Hepatocyte (in vitro differentiated cells): ENCODE results near the gene CATSPER1. TPM values are rescaled to one million over a fixed set of nuclear protein-coding genes. Genes with fewer than 3 reads are reported as not detected.

Source experiments
- DNase-seq: peaks from one replicate; pipeline ENCODE4 v3.0.0-alpha.2; 2016; ENCODE audit warnings: low spot score
- H2AFZ ChIP-seq: fragments of 200-600 bp; sonication (generic); 2 replicates; pipeline ENCODE4 v1.6.0; 2016; ENCODE audit warnings: antibody characterized with exemption, mild to moderate bottlenecking
- H3K27ac ChIP-seq: fragments of 200-600 bp; sonication (generic); 2 replicates; pipeline ENCODE4 v1.5.1; 2016; ENCODE audit warnings: mild to moderate bottlenecking
- H3K27me3 ChIP-seq: fragments of 200-600 bp; sonication (generic); 2 replicates; pipeline ENCODE4 v1.6.1; 2016
- H3K36me3 ChIP-seq: fragments of 200-600 bp; sonication (generic); replicated peaks from 2 replicates; pipeline ENCODE4 v1.5.1; 2016; ENCODE audit warnings: low read depth; ENCODE audit not compliant: insufficient read depth
- H3K4me1 ChIP-seq: fragments of 200-600 bp; sonication (generic); 2 replicates; pipeline ENCODE4 v1.5.1; 2016; ENCODE audit warnings: mild to moderate bottlenecking, moderate library complexity; ENCODE audit not compliant: insufficient read depth
- H3K4me2 ChIP-seq: fragments of 200-600 bp; sonication (generic); 2 replicates; pipeline ENCODE4 v1.6.0; 2016
- H3K4me3 ChIP-seq: fragments of 200-600 bp; sonication (generic); 2 replicates; pipeline ENCODE4 v1.5.1; 2016; ENCODE audit warnings: mild to moderate bottlenecking
- H3K79me2 ChIP-seq: fragments of 200-600 bp; sonication (generic); 2 replicates; pipeline ENCODE4 v1.6.0; 2017; ENCODE audit warnings: mild to moderate bottlenecking
- H3K9me2 ChIP-seq: fragments of 200-600 bp; sonication (generic); replicated peaks from 2 replicates; pipeline ENCODE4 v1.6.0; 2017; ENCODE audit warnings: mild to moderate bottlenecking; ENCODE audit not compliant: insufficient read depth
- H3K9me3 ChIP-seq: fragments of 200-600 bp; sonication (generic); 2 replicates; pipeline ENCODE4 v1.5.1; 2016; ENCODE audit warnings: low read depth, mild to moderate bottlenecking
- H4K20me1 ChIP-seq: fragments of 200-600 bp; sonication (generic); 2 replicates; pipeline ENCODE4 v1.6.0; 2016; ENCODE audit warnings: mild to moderate bottlenecking; ENCODE audit not compliant: insufficient read depth, poor library complexity, severe bottlenecking
- CTCF ChIP-seq: fragments of 200-600 bp; sonication (generic); IDR thresholded peaks from 2 replicates; pipeline ENCODE4 v1.5.1; 2016; ENCODE audit warnings: antibody characterized with exemption, mild to moderate bottlenecking; ENCODE audit not compliant: poor library complexity
- EZH2 ChIP-seq: fragments of 200-600 bp; sonication (generic); IDR thresholded peaks from 2 replicates; pipeline ENCODE4 v1.6.1; 2016; ENCODE audit warnings: antibody characterized with exemption, mild to moderate bottlenecking, borderline replicate concordance
- EZH2phosphoT487 ChIP-seq: fragments of 200-600 bp; sonication (generic); IDR thresholded peaks from one replicate; pipeline ENCODE4 v1.6.1; 2018; ENCODE audit warnings: antibody characterized with exemption, mild to moderate bottlenecking, low read depth, moderate library complexity; ENCODE audit not compliant: unreplicated experiment, severe bottlenecking
- WGBS: methylation state at CpG from one replicate; pipeline ENCODE4 v1.1.6; 2016; ENCODE audit warnings: low lambda C conversion rate; ENCODE audit errors: missing lambda C conversion rate; 5-methylcytosine and 5-hydroxymethylcytosine counted together
- polyA plus RNA-seq: library from polyadenylated mRNA; unstranded; fragments of >200 nt; fragmentation: Nextera tagmentation; extraction: Ambion mirVana; gene quantifications from 2 replicates; pipeline ENCODE4 v1.2.1, GENCODE V29; 2016
- total RNA-seq: library from RNA; depleted of rRNA; stranded (reverse); fragments of >200 nt; gene quantifications from 2 replicates; pipeline ENCODE4 v1.2.3, GENCODE V29; 2014

CATSPER1 gene
- total and polyA plus RNA-seq, 2 experiments from 2014 or later, result not detected

DNA sequence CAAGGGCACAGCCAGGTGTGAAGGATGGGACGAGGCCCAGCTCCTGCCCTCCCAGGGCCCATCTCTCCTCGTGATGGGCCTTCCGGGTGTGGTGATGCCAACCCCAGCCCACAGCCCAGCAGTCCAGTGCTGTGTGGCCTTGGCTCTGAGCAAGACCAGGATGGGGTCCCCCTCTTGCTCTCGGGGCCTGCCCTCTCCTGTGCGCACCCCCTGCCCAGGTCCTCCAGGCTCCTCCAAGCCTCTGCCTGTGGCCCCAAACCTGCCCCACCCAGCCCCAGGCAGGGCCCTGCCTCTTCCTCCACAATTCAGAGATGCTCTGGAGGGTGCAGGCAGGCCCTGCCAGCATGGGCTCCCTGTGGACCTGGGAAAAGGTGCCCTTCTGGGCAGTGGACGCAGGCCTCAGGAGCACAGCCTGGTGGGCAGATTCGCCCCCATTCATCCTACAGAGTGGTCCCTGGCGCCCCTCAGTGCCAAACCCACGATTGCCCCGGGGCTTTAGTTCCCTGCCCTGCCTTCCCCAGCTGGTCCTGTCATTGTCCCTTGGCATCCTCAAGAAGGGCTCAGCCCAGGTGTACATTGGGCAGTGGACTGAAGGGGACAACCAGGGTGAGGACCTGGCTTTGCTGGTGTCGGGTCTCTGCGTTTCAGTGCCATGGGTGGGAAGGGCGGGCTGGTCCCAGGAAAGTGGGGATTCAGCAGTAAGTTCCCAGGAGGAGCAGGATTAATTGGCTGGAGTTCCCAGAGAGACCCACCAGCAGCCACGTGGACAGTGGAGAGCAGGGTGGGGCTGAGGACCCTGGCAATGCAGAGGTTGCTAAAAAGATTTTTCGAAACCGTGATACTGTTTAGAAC lies 44.1 kb downstream of the CATSPER1 start:
- TF ChIP-seq EZH2 (no peak), CTCF (no peak), EZH2phosphoT487 (no peak)
- no peak for DNase-seq
- Histone ChIP-seq H3K27me3 (no peaks in the 10 kb centered on the region), H3K4me2 (no peak overlapping the region), H4K20me1 (no peaks in the 10 kb centered on the region), H2AFZ (no peak overlapping the region), H3K27ac (no peak overlapping the region), H3K9me2 (no peaks in the 10 kb centered on the region), H3K4me3 (no peak overlapping the region), H3K4me1 (no peaks in the 10 kb centered on the region), H3K9me3 (no peaks in the 10 kb centered on the region), H3K79me2 (no peaks in the 10 kb centered on the region), H3K36me3 (no peaks in the 10 kb centered on the region)
- WGBS, result 85% methylated on average over 15 of the region's 16 CpGs

- no peak for DNase-seq
These were observed 45.1 kb downstream of the CATSPER1 start for GRCh38 chr11:65981101-65981740.

GRCh38 chr11:65979261-65979759 lies 47.0 kb downstream of the CATSPER1 start:
- H3K9me2 ChIP-seq, result no peaks in the 10 kb centered on the region
- TF ChIP-seq CTCF (no peak), EZH2phosphoT487 (no peak), EZH2 (no peak)
- no peak overlapping the region for H3K4me2 ChIP-seq
- H3K36me3 ChIP-seq, result no peaks in the 10 kb centered on the region
- H3K27me3 ChIP-seq, result no peaks in the 10 kb centered on the region
- H3K4me3 ChIP-seq, result no peak overlapping the region
- 87% methylated on average over 10 of the region's 10 CpGs for WGBS
- H3K27ac ChIP-seq, result no peak overlapping the region
- no peaks in the 10 kb centered on the region for H3K9me3 ChIP-seq
- no peak for DNase-seq
- H2AFZ ChIP-seq, result no peak overlapping the region
- no peaks in the 10 kb centered on the region for H3K4me1 ChIP-seq
- no peaks in the 10 kb centered on the region for H3K79me2 ChIP-seq
- H4K20me1 ChIP-seq, result no peaks in the 10 kb centered on the region

More at GRCh38 chr11:65981101-65981740, 45.1 kb downstream of the CATSPER1 start:
- Histone ChIP-seq H3K27me3 (no peaks in the 10 kb centered on the region), H2AFZ (no peak overlapping the region), H3K4me3 (no peak overlapping the region), H3K4me2 (no peak overlapping the region), H4K20me1 (no peaks in the 10 kb centered on the region), H3K9me2 (no peaks in the 10 kb centered on the region), H3K9me3 (no peaks in the 10 kb centered on the region), H3K27ac (no peak overlapping the region), H3K36me3 (no peaks in the 10 kb centered on the region), H3K79me2 (no peaks in the 10 kb centered on the region), H3K4me1 (no peaks in the 10 kb centered on the region)
- TF ChIP-seq CTCF (no peak), EZH2phosphoT487 (no peak), EZH2 (no peak)
- WGBS, result 84% methylated on average over 12 of the region's 12 CpGs
